Kidney tubule cell (primary cell): Measurements from ENCODE around the gene PDGFB.

Experiments used
- DNase-seq: peaks from one replicate; pipeline ENCODE4 v3.0.0-alpha.2; 2018; ENCODE audit warnings: low spot score

The PDGFB gene

GRCh38 chr22:39276440-39277141 lies 31.8 kb upstream of the PDGFB start:
- no peak for DNase-seq

GRCh38 chr22:39275814-39276439 lies 31.1 kb upstream of the PDGFB start:
- no peak for DNase-seq

- DNase-seq: no peak
These were observed 29.4 kb upstream of the PDGFB start for GRCh38 chr22:39273950-39274887.

GRCh38 chr22:39270792-39271191 lies 26.0 kb upstream of the PDGFB start:
- DNase-seq: no peak

GRCh38 chr22:39270280-39270679 lies 25.5 kb upstream of the PDGFB start:
- no peak for DNase-seq

GRCh38 chr22:39269095-39269790 lies 24.5 kb upstream of the PDGFB start:
- DNase-seq: no peak

GRCh38 chr22:39268645-39269044 lies 23.9 kb upstream of the PDGFB start:
- peak; percentile 58 for DNase-seq

- DNase-seq: peak; percentile 78
These were observed 23.2 kb upstream of the PDGFB start for GRCh38 chr22:39267974-39268373.

- DNase-seq: no peak
These were observed 21.7 kb upstream of the PDGFB start for GRCh38 chr22:39266398-39267030.

- no peak for DNase-seq
These were observed 20.5 kb upstream of the PDGFB start for GRCh38 chr22:39265143-39265886.

- no peak for DNase-seq
These were observed 19.7 kb upstream of the PDGFB start for GRCh38 chr22:39264349-39265038.

GRCh38 chr22:39263626-39264348 lies 19.0 kb upstream of the PDGFB start:
- no peak for DNase-seq

GRCh38 chr22:39259666-39260065 lies 14.9 kb upstream of the PDGFB start:
- DNase-seq: peak; percentile 58

- no peak for DNase-seq
These were observed 13.2 kb upstream of the PDGFB start for GRCh38 chr22:39257901-39258475.

- no peak for DNase-seq
These were observed 12.2 kb upstream of the PDGFB start for GRCh38 chr22:39256979-39257378.

GRCh38 chr22:39256186-39256552 lies 11.4 kb upstream of the PDGFB start:
- no peak for DNase-seq

- DNase-seq: no peak
These were observed 10.8 kb upstream of the PDGFB start for GRCh38 chr22:39255449-39256185.

- peak; percentile 91 for DNase-seq
These were observed 10.1 kb upstream of the PDGFB start for GRCh38 chr22:39254789-39255298.
